GM19025 (cell line): ENCODE measurements around the gene POU2AF3.
"Not testable (repeated sequence)": the region's sequence is repeated elsewhere in the genome, so short reads cannot be mapped to it uniquely, and the experiment has no call there.

Experiments
- ATAC-seq: cut with Tn5 transposase; IDR thresholded peaks from one replicate; pipeline ENCODE4 v1.9.1; 2021; ENCODE audit warnings: mild to moderate bottlenecking, low read depth, moderate library complexity; ENCODE audit not compliant: unreplicated experiment

The POU2AF3 gene, protein sequence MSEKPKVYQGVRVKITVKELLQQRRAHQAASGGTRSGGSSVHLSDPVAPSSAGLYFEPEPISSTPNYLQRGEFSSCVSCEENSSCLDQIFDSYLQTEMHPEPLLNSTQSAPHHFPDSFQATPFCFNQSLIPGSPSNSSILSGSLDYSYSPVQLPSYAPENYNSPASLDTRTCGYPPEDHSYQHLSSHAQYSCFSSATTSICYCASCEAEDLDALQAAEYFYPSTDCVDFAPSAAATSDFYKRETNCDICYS

DNA sequence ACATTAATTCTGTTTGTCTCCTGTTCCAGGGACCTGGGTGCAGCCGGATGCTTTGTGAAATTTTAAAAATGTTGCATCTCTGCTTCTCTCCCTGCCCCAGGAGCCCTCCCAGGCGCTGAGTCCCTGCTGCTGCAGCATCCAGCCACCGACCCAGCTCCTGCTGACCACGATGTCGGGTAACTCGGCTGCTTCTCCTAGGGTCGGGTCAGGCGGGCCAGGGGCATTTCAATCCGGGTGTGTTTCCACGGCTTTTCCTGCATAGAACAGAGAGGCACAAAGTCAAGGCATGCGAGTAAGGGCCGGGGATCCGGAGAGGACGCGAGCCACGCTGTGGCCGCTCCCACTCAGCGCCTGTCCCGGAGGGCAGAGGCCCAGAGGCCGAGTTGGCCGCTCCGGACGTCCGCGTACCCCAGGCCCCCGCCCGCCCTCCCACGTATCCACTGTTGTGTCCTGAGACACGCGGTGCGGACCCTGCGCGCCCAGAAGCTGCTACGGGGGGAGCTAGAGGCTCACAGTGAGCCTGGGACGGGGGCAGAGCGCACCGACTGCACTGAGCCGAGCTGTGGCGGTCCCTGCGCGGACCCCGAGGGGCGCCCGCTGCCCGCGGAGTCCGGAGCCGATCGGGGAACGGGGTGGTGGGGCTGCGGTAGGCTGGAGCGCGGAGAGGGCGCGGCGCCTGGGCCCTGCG is at the start of gene POU2AF3:
Gene POU2AF3, plus strand, starts transcription at position 134 of the 688 bp plus-strand sequence. Its CDS starts 36 bp downstream, at position 170.
- no peak for ATAC-seq

DNA sequence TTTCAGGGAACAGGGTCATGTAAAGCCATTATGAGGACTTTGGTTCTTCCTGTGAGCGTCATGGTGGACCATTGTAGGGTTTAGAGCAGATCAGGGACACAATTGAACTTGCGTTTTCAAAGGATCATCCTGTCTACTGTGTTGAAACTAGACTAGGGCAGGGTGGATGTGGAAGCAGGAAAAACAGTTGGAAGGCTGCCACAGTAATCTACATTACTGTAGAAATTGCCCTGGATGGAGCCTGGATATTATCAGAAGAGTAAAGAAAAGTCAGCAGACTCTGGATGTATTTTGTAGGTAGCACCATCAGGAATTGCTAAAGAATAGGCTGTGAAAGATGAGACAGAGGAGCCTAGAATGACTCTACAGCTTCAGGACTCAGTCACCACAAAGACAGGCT is 47.4 kb upstream of the POU2AF3 start:
- ATAC-seq, result no peak

DNA sequence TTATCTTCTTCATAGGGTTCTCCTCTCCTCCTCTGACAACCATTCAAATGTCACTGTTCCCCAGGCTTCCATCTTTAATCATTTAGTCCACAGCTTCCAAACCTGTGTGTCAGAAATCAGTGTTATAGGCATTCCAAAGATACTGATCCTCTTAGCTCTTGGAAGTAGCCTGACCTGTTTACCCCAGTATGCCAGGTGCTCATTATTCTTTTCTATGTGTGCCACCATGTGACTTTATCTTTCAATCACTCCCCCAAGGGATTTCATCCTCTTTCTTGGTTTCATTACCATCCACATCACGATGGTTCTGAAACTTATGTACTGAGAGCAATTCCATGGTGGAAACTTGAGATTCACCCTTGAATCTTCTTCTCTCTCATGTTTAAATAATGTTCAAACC is 45.2 kb upstream of the POU2AF3 start:
- no peak for ATAC-seq

DNA sequence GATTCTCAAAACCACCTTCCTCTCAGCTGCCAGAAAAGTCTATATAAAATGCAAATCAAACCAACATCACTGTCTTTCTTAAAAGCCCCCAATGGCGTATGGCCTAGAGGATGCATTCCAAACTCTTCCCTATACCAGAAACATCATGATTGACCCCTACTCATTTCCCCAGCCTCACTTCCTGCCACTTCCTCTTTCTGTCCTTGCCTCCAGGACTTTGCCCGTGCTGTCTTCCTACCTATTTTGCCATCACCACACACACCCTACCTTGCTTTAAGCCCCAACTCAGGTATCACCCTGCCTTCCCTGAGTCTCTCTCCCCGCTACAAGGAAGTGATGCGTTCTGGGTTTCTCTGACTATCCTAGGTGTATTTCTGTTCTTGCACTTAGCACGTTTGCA is 44.7 kb upstream of the POU2AF3 start:
- no peak for ATAC-seq

DNA sequence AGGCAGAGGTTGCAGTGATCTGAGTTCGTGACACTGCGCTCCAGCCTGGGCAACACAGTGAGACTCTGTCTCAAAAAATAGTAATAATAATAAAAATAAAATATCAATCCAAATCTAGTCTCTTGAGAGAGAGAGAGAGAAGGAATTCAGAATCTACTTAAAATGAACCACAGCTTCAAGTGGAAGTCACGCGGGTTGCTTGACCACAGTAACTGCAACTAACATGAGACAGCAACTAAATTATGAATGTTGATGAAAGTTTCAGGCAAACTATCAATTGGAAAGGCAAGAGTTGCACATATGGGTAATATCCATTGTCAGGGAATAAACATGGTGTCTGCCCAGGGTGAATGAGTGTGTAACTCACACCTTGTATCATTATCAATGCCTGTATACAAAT is 40.3 kb upstream of the POU2AF3 start:
- ATAC-seq, result no peak

DNA sequence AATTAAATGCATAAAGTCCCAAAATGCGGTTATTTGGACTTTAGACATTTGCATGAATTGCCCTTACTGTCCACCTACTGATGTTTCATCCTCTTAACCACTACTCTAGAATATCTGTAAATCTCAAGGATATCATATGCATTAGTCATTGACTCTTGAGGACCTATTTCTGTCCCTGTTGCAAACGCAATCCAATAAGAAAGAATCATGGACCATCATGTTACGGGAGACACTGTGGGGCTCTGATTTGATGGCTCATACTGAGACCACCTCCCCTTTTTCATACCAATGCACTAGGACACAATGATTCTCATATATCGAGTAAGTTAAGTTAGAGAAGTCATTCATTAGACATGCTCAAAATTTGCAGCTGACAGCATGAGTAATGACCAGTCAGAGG is 38.5 kb upstream of the POU2AF3 start:
- ATAC-seq, result no peak

DNA sequence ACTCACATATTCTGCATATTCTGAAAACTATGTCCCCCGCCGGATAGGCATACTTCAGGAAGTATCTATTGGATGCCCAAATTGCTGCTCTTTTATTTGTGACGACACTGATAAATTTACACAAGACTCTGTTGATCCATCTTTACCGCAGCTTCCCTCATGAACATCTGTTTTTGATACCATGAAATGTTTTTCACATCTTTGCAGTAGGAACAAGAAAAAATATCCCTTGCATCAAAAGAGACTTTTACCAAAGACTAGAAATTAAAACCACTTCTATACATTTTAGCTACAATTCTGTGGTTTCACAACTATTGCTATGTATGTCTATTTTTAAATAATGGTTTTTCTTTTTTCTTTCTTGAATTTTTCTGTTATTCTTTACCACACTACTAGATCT is 37.5 kb upstream of the POU2AF3 start:
- ATAC-seq, result no peak

DNA sequence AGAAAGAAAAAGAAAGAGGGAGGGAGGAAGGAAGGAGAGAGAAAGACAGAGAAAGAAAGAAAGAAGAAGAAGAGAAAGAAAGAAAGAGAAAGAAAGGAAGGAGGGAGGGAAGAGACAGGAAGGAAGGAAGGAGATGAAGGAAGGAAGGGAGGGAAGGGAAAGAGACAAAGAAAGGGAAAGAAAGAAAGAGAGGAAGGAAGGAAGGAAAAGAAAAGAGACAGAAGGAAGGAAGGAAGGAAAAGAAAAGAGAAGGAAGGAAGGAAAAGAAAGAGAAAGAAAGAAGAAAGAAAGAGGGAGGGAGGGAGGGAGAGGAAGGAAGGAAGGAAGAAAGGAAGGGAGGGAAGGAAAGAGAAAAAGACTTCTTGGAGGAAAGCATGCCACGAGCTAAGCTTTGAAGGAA is 33.7 kb upstream of the POU2AF3 start:
- no peak for ATAC-seq

DNA sequence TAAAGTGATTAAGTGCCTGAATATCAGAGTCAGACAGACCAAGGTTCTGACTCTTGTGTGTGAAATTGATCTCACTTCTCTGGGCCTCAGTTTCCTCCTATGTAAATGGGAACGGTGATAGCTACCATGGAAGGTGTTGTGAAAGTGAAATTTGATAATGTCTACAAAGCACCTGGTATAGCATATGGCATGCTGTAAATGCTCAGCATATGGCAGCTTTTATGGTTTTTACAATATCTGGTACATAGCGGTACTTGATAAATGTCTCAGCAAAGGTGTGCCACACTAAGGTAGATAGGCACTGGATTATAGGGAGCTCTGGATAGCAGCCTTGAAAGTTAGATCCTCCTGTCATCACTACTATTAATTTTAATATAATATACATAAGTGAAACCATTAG is 32.9 kb upstream of the POU2AF3 start:
- ATAC-seq, result no peak

DNA sequence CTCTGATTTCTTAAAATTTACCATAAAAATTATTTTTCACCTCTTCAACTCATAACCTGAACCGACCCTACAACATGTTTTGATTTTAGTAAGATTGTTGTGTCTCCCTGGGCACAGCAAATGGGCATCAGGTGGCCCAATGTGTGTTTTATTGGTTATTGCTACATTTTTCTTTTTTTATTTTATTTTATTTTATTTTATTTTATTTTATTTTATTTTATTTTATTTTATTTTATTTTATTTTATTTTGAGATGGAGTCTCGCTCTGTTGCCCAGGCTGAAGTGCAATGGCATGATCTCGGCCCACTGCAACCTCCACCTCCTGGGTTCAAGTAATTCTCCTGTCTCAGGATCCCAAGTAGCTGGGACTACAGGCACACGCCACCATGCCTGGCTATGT is 30.0 kb upstream of the POU2AF3 start:
- ATAC-seq, result not testable (repeated sequence)

DNA sequence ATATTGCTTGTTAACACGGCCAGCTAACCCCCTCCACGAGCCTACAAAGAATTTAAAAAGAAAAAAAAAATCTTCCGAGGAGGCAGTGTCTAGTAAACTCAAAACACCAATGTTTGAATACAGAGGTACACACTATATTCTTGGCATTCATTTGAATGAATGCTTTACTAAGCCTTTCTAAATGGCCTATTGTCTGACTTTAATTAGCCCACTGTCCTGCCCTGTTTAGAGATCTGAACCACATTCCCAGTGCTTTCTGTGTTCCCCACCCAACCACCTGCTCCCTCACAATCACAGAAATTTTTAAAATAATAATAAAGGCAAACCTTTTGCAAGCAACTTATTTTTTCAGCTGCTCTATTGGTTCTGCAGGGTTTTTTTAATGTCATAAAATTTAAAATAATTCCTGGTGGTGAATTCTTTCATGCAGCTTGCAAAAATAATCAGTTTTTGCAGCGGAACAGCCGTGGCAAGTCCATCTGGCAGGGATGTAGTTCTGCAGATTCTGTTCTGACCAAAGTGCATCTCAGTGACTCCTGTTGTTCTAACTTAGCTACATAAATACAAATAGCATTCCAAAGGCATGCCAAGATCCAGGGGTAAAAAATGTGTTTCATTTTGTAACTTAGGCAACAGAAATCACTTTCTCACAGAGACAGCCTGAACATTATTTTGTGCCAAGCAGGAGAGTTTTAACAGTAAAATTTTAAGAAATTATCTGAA is 29.0 kb upstream of the POU2AF3 start:
- no peak for ATAC-seq

DNA sequence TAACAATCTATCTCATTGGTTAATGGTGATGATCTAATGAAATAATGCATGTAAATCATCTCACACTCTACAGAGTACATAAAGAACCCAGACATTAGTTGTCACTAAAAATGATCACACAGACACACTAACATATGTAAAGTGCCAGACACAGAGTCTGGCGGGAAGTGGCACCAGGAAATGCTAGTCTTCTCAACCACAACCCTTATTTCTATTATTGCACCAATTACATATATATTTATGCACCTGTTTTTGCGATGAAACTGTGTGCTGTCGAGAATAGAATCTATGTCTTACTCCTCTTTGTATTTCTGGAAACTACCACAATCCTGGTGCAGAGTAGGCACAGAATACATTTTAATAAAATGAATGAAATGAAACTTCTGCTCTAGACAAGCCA is 25.9 kb upstream of the POU2AF3 start:
- no peak for ATAC-seq

DNA sequence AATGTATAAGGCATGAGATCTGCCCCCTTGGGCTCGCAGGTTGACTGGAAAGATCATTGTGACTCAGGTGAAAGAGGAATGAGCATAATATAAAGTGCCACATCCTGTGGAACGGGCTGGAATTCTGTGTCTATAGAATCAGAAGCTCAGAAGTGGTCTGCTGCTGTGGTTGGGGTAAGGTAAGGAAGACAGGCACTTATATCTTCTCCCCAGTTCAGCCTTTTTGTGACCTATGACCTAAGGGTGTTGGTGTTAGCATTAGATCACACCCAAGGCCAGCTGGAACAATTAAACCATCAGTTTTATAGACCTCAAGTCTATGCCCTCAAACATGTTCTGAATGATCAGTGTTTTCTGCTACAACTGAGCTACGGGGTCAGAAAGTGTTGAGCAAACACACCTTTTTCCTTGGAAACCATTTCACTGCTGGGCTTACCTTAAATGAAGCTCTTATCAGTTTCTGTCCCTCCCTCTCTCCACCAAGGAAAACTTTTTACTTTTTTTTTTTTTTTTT is 15.7 kb upstream of the POU2AF3 start:
- ATAC-seq, result no peak

DNA sequence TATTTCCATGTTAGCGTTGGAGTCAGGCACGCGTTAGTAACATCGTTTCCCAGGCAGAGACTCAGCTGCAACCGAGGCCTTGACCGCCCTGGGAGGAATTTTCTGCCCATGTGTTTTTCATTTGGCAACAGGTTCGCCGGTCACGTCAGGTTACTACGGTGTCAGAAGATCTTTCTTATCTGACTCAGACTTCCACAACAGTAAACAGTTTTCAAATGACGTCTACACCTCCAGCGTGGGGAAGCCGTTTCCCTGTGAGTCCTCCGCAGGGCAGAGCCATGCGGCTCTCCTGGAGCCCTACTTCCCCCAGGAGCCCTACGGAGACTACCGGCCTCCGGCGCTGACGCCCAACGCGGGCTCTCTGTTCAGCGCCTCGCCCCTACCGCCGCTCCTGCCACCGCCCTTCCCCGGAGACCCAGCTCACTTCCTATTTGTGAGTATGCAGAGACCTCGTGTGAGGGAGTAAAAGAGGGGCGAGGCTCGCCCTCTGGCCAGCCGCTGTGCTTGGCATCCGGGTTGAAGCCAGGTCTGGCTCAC is 14.3 kb upstream of the POU2AF3 start:
- ATAC-seq, result no peak

DNA sequence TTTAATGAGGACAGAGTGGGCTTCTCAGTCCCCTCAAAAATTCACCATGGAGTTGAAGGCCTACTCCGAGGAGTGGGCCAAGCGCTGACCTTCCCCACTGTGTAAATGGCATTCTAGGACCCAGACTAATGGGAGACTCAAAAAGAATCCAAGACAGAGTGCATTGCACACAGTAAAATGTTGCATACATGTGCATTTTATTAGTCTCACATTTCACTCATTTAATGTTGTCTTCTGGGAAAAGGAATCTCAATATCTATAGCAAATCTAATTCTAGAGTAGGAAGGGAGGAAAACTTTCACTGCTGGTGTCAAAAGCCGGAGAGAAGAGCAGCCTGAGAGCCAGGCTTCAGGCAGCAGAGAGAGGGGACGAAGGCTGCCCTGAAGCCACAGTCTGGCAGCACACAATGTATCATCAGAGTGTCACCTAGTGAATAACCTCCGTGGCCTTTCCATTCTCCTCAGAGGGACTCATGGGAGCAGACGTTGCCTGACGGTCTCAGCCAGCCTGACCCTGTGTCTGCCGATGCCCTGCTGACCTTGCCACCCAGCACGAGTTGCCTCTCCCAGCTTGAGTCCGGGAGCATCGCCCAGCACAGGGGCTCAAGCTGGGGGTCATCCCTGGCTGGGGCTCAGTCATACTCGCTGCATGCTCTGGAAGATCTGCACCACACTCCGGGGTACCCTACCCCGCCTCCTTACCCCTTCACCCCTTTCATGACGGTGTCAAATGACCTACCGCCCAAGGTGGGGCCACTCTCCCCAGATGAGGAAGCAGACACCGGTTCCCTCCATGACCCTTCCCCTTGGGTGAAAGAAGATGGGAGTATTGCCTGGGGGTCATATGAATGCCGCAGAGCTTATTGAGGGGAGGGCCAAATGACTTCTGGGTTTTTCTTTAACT is 12.9 kb upstream of the POU2AF3 start:
- no peak for ATAC-seq

DNA sequence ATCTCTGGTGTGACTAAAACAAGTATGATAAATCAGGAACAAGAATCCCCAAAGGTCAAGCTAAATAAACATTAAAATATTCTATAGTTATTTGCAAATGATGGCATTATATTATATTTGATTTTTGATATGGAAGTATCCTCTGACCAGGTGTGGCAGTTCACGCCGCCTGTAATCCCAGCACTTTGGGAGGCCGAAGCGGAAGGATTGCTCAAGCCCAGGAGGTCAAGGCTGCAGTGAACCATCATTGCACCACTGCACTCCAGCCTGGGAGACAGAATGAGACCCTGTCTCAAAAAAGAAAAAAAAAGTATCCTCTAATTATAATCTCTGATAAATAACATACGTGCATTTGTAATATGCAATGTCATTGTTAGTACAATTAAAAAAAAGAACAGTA is 6.6 kb upstream of the POU2AF3 start:
- no peak for ATAC-seq

DNA sequence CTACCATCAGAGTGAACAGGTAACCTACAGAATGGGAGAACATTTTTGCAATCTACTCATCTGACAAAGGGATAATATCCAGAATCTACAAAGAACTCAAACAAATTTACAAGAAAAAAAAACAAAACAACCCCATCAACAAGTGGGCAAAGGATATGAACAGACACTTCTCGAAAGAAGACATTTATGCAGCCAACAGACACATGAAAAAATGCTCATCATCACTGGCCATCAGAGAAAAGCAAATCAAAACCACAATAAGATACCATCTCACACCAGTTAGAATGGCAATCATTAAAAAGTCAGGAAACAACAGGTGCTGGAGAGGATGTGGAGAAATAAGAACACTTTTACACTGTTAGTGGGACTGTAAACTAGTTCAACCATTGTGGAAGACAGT is 5.9 kb upstream of the POU2AF3 start:
- not testable (repeated sequence) for ATAC-seq

DNA sequence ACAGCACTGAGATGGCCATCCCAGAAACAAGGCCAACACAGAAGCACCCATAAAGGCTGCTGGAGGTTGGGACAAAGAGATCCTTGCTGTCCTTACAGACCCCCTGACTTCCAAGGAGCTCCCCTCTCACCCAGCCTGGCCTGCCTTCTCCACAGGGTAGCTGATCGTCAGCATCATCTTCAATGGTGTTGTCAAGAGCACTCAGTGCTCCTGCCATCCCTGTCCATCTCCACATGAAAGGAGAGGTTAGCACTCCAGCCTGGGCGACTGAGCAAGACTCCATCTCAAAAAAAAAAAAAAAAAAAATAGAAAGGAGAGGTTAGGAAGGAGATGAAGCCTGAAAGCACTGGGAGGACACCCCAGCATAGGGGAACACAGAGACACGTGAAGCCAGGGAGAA is 2.1 kb upstream of the POU2AF3 start:
- no peak for ATAC-seq

DNA sequence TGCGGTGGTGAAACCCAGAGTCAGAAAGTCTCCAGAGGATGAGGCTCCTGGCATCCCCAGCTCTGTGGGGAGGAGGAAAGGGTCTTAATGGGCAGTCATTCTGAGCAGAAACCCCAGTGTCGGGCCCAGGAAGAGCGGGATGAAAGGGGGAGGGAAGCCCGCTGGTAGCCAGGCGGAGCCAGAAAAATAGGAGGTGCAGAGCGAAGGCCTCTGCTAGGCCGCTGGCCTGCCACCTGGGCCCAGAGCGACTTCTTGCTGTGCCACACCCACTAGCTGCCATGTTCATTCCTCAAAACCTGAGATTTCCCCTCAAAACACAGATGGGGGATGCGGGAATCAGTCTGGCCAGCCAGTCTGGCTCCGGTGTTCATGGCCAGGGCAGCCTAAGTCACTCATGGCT is 650 bp upstream of the POU2AF3 start:
- ATAC-seq, result no peak
